Measurements from ENCODE around the gene TRIM69. TPM values are rescaled to one million over a fixed set of nuclear protein-coding genes. Genes with fewer than 3 reads are reported as not detected.

Gene TRIM69
- total and polyA plus RNA-seq, 8 donors, result 2.4 to 15.8 (median 4.6) TPM

- Histone ChIP-seq H3K36me3 (no peaks in the 10 kb centered on the region), H3K27ac (no peak overlapping the region), H3K27me3 (no peaks in the 10 kb centered on the region), H3K4me1 (no peaks in the 10 kb centered on the region), H3K4me3 (no peak overlapping the region), H3K9me3 (no peaks in the 10 kb centered on the region)
- intact Hi-C loops (cut with DNase I), result no loop called here
- no peak for DNase-seq
- TF ChIP-seq CTCF (IDR thresholded peaks at IDR 0.05), result no peak
- WGBS, 2 donors, result 70 to 76% methylated on average over 1 of the region's 1 CpG
- ATAC-seq, result no peak
- no peak for FAIRE-seq
Observed at GRCh38 chr15:44802336-44802735, 66.0 kb downstream of the TRIM69 start.

GRCh38 chr15:44804298-44805046, 68.1 kb downstream of the TRIM69 start:
- FAIRE-seq (no peak), ATAC-seq (no peak), DNase-seq (no peak)
- H3K4me3 ChIP-seq, result no peak overlapping the region
- TF ChIP-seq CTCF (IDR thresholded peaks at IDR 0.05), result no peak
- no peak overlapping the region for H3K27ac ChIP-seq
- H3K9me3 ChIP-seq, result no peaks in the 10 kb centered on the region
- H3K27me3 ChIP-seq, result no peaks in the 10 kb centered on the region
- H3K4me1 ChIP-seq, result no peaks in the 10 kb centered on the region
- no peaks in the 10 kb centered on the region for H3K36me3 ChIP-seq
- WGBS, 2 donors, result 75 to 85% methylated on average over 4 of the region's 4 CpGs
- intact Hi-C loops (cut with DNase I), result no loop called here

GRCh38 chr15:44808557-44808956, 72.2 kb downstream of the TRIM69 start:
- ATAC-seq (no peak), DNase-seq (no peak), FAIRE-seq (no peak)
- TF ChIP-seq CTCF (IDR thresholded peaks at IDR 0.05), result no peak
- H3K36me3 ChIP-seq, result no peaks in the 10 kb centered on the region
- no peaks in the 10 kb centered on the region for H3K9me3 ChIP-seq
- no peaks in the 10 kb centered on the region for H3K27me3 ChIP-seq
- H3K4me3 ChIP-seq, result no peak overlapping the region
- H3K4me1 ChIP-seq, result peaks cover 4 to 24% (median 8%) of the 10 kb centered on the region in 3 donors
- intact Hi-C loops (cut with DNase I), result no loop called here
- no peak overlapping the region for H3K27ac ChIP-seq
- 76 to 80% methylated on average over 4 of the region's 4 CpGs for WGBS, 2 donors

GRCh38 chr15:44810237-44810636, 73.9 kb downstream of the TRIM69 start:
- intact Hi-C loops (cut with DNase I), result no loop called here
- H3K4me3 ChIP-seq, result no peak overlapping the region
- FAIRE-seq (no peak), ATAC-seq (no peak), DNase-seq (no peak)
- 77 to 79% methylated on average over 10 of the region's 10 CpGs for WGBS, 2 donors
- no peak for TF ChIP-seq CTCF (IDR thresholded peaks at IDR 0.05)
- H3K27ac ChIP-seq, result no peak overlapping the region
- peaks cover 4 to 26% (median 8%) of the 10 kb centered on the region in 3 donors for H3K4me1 ChIP-seq
- no peaks in the 10 kb centered on the region for H3K27me3 ChIP-seq
- H3K36me3 ChIP-seq, result no peaks in the 10 kb centered on the region
- no peaks in the 10 kb centered on the region for H3K9me3 ChIP-seq

- ATAC-seq (peak in 2 of 4 donors; percentile 17 to 18), DNase-seq (no peak), FAIRE-seq (no peak)
- H3K36me3 ChIP-seq, result no peaks in the 10 kb centered on the region
- no peaks in the 10 kb centered on the region for H3K27me3 ChIP-seq
- peaks cover 4 to 26% (median 8%) of the 10 kb centered on the region in 3 donors for H3K4me1 ChIP-seq
- no peak for TF ChIP-seq CTCF (IDR thresholded peaks at IDR 0.05)
- WGBS, 2 donors, result 55 to 64% methylated on average over 3 of the region's 3 CpGs
- intact Hi-C loops (cut with DNase I), result no loop called here
- H3K9me3 ChIP-seq, result no peaks in the 10 kb centered on the region
- H3K27ac ChIP-seq, result peak overlapping the region in 2 of 4 donors; percentile 66 to 72
- no peak overlapping the region for H3K4me3 ChIP-seq
Observed at GRCh38 chr15:44811337-44811736, 75.0 kb downstream of the TRIM69 start.

Measured in pancreas (tissue), 10 donors.